Karpas-422 (cell line): ENCODE data around the gene PRKAG3. TPM values are rescaled to one million over a fixed set of nuclear protein-coding genes. Genes with fewer than 3 reads are reported as not detected.

Experiments
- DNase-seq: peaks from one replicate; pipeline ENCODE4 v3.0.0-alpha.2; 2015
- H2AFZ ChIP-seq: fragments of 200-600 bp; sonication (generic); 2 replicates; pipeline ENCODE4 v1.6.1; 2014; ENCODE audit warnings: antibody characterized with exemption, low read length, mixed read lengths
- H3K27ac ChIP-seq: fragments of 200-600 bp; sonication (generic); 2 replicates; pipeline ENCODE4 v1.5.1; 2014; ENCODE audit warnings: mild to moderate bottlenecking, low read length, moderate library complexity
- H3K27me3 ChIP-seq: fragments of 200-600 bp; sonication (generic); 2 replicates; pipeline ENCODE4 v1.6.1; 2014; ENCODE audit warnings: low read length, mixed read lengths
- H3K36me3 ChIP-seq: fragments of 200-600 bp; sonication (generic); 2 replicates; pipeline ENCODE4 v1.6.1; 2014; ENCODE audit warnings: low read length, mixed read lengths; ENCODE audit not compliant: insufficient read depth
- H3K4me1 ChIP-seq: fragments of 200-600 bp; sonication (generic); 2 replicates; pipeline ENCODE4 v1.6.1; 2014; ENCODE audit warnings: mild to moderate bottlenecking, low read length, mixed read lengths
- H3K4me2 ChIP-seq: fragments of 200-600 bp; sonication (generic); 2 replicates; pipeline ENCODE4 v1.6.1; 2014; ENCODE audit warnings: low read length, low read depth, mild to moderate bottlenecking; ENCODE audit not compliant: poor library complexity, severe bottlenecking
- H3K4me3 ChIP-seq: fragments of 200-600 bp; sonication (generic); 2 replicates; pipeline ENCODE4 v1.5.1; 2014; ENCODE audit warnings: mild to moderate bottlenecking, antibody characterized with exemption, low read length, mixed read lengths
- H3K79me2 ChIP-seq: fragments of 200-600 bp; sonication (generic); 2 replicates; pipeline ENCODE4 v1.6.1; 2014; ENCODE audit warnings: mild to moderate bottlenecking, low read length, mixed read lengths
- H3K9ac ChIP-seq: fragments of 200-600 bp; sonication (generic); 2 replicates; pipeline ENCODE4 v1.6.0; 2014; ENCODE audit warnings: low read length
- H3K9me2 ChIP-seq: fragments of 200-600 bp; sonication (generic), shearing (Covaris generic); replicated peaks from 2 replicates; pipeline ENCODE4 v1.6.0; 2014; ENCODE audit warnings: mild to moderate bottlenecking, low read length, moderate library complexity; ENCODE audit not compliant: insufficient read depth
- H3K9me3 ChIP-seq: fragments of 300-700, 200-600 bp; sonication (generic); 2 replicates; pipeline ENCODE4 v1.6.1; 2014; ENCODE audit warnings: low read length, mixed read lengths
- H4K20me1 ChIP-seq: fragments of 200-600 bp; sonication (generic); 2 replicates; pipeline ENCODE4 v1.6.1; 2014; ENCODE audit warnings: mild to moderate bottlenecking, antibody characterized with exemption, low read length, low read depth; ENCODE audit not compliant: insufficient read depth
- total RNA-seq: library from RNA; depleted of rRNA; stranded (reverse); fragments of >200 nt; shearing (Covaris generic); gene quantifications from 2 replicates; pipeline ENCODE4 v1.2.3, GENCODE V29; 2014; ENCODE audit warnings: low replicate concordance

The PRKAG3 gene
- total RNA-seq, 1 experiment from 2014 or later = not detected

- Histone ChIP-seq H3K4me1 (no peaks in the 10 kb centered on the region), H3K4me2 (no peak overlapping the region), H2AFZ (no peak overlapping the region)
Measured at GRCh38 chr2:218812096-218812815, 19.3 kb downstream of the PRKAG3 start.

GRCh38 chr2:218811382-218811781 is 20.2 kb downstream of the PRKAG3 start:
- H2AFZ ChIP-seq = no peak overlapping the region
- H3K27ac ChIP-seq = no peak overlapping the region
- H3K4me1 ChIP-seq = peaks cover 3% of the 10 kb centered on the region
- no peak overlapping the region for H3K4me2 ChIP-seq
- H3K9me3 ChIP-seq = no peaks in the 10 kb centered on the region
- H3K36me3 ChIP-seq = no peaks in the 10 kb centered on the region
- no peak overlapping the region for H3K9ac ChIP-seq
- DNase-seq = no peak
- no peaks in the 10 kb centered on the region for H4K20me1 ChIP-seq
- no peaks in the 10 kb centered on the region for H3K27me3 ChIP-seq
- H3K4me3 ChIP-seq = no peak overlapping the region
- H3K9me2 ChIP-seq = no peaks in the 10 kb centered on the region
- no peaks in the 10 kb centered on the region for H3K79me2 ChIP-seq

More at GRCh38 chr2:218812096-218812815, 19.3 kb downstream of the PRKAG3 start:
- Histone ChIP-seq H3K4me3 (no peak overlapping the region), H3K36me3 (no peaks in the 10 kb centered on the region), H3K9me3 (no peaks in the 10 kb centered on the region), H3K9me2 (no peaks in the 10 kb centered on the region), H3K79me2 (no peaks in the 10 kb centered on the region), H3K27me3 (no peaks in the 10 kb centered on the region), H3K9ac (no peak overlapping the region), H3K27ac (no peak overlapping the region), H4K20me1 (no peaks in the 10 kb centered on the region)
- DNase-seq = no peak

- H3K4me2 ChIP-seq = no peak overlapping the region
- H3K27me3 ChIP-seq = no peaks in the 10 kb centered on the region
- H3K9me3 ChIP-seq = no peaks in the 10 kb centered on the region
Measured at GRCh38 chr2:218810256-218810655, 21.3 kb downstream of the PRKAG3 start.

GRCh38 chr2:218809515-218809914 is 22.1 kb downstream of the PRKAG3 start:
- H3K9ac ChIP-seq = no peak overlapping the region
- H3K27ac ChIP-seq = no peak overlapping the region
- H3K4me3 ChIP-seq = no peak overlapping the region
- no peaks in the 10 kb centered on the region for H4K20me1 ChIP-seq
- H3K9me3 ChIP-seq = peaks cover 2% of the 10 kb centered on the region; the same call in 1 of the 2 replicates
- no peaks in the 10 kb centered on the region for H3K27me3 ChIP-seq
- no peaks in the 10 kb centered on the region for H3K79me2 ChIP-seq
- no peak overlapping the region for H3K4me2 ChIP-seq
- peaks cover 7% of the 10 kb centered on the region for H3K4me1 ChIP-seq
- H3K36me3 ChIP-seq = no peaks in the 10 kb centered on the region
- H2AFZ ChIP-seq = no peak overlapping the region
- DNase-seq = no peak
- H3K9me2 ChIP-seq = no peaks in the 10 kb centered on the region

More at GRCh38 chr2:218810256-218810655, 21.3 kb downstream of the PRKAG3 start:
- Histone ChIP-seq H3K9me2 (no peaks in the 10 kb centered on the region), H3K79me2 (no peaks in the 10 kb centered on the region), H4K20me1 (no peaks in the 10 kb centered on the region), H3K36me3 (no peaks in the 10 kb centered on the region), H3K9ac (no peak overlapping the region), H2AFZ (no peak overlapping the region), H3K4me1 (peaks cover 7% of the 10 kb centered on the region), H3K4me3 (no peak overlapping the region), H3K27ac (no peak overlapping the region)
- no peak for DNase-seq

- Histone ChIP-seq H3K27me3 (no peaks in the 10 kb centered on the region), H3K4me2 (no peak overlapping the region), H3K4me3 (no peak overlapping the region), H2AFZ (no peak overlapping the region), H3K4me1 (peaks cover 7% of the 10 kb centered on the region), H3K9me2 (no peaks in the 10 kb centered on the region), H3K27ac (no peak overlapping the region), H3K36me3 (no peaks in the 10 kb centered on the region), H4K20me1 (no peaks in the 10 kb centered on the region), H3K9ac (no peak overlapping the region), H3K79me2 (no peaks in the 10 kb centered on the region), H3K9me3 (peaks cover 6% of the 10 kb centered on the region; the same call in 1 of the 2 replicates)
- no peak for DNase-seq
Measured at GRCh38 chr2:218807626-218808025, 24.0 kb downstream of the PRKAG3 start.

GRCh38 chr2:218806346-218806978 is 25.1 kb downstream of the PRKAG3 start:
- no peaks in the 10 kb centered on the region for H3K27me3 ChIP-seq
- no peak overlapping the region for H3K4me3 ChIP-seq
- DNase-seq = peak; percentile 44
- no peak overlapping the region for H2AFZ ChIP-seq
- H4K20me1 ChIP-seq = no peaks in the 10 kb centered on the region
- peaks cover 6% of the 10 kb centered on the region; the same call in 1 of the 2 replicates for H3K9me3 ChIP-seq
- H3K79me2 ChIP-seq = no peaks in the 10 kb centered on the region
- H3K9me2 ChIP-seq = no peaks in the 10 kb centered on the region
- no peaks in the 10 kb centered on the region for H3K36me3 ChIP-seq
- no peak overlapping the region for H3K4me2 ChIP-seq
- H3K9ac ChIP-seq = no peak overlapping the region
- no peak overlapping the region for H3K27ac ChIP-seq
- H3K4me1 ChIP-seq = peaks cover 11% of the 10 kb centered on the region

- no peak overlapping the region for H3K9ac ChIP-seq
- H3K9me3 ChIP-seq = peaks cover 6% of the 10 kb centered on the region; the same call in 1 of the 2 replicates
- H3K79me2 ChIP-seq = no peaks in the 10 kb centered on the region
- no peak overlapping the region for H3K4me3 ChIP-seq
- peaks cover 11% of the 10 kb centered on the region for H3K4me1 ChIP-seq
- H3K27me3 ChIP-seq = no peaks in the 10 kb centered on the region
- H3K27ac ChIP-seq = no peak overlapping the region
- no peaks in the 10 kb centered on the region for H3K9me2 ChIP-seq
- no peak overlapping the region for H2AFZ ChIP-seq
- H3K4me2 ChIP-seq = no peak overlapping the region
- no peak for DNase-seq
- H4K20me1 ChIP-seq = no peaks in the 10 kb centered on the region
- H3K36me3 ChIP-seq = no peaks in the 10 kb centered on the region
Measured at GRCh38 chr2:218805627-218806026, 26.0 kb downstream of the PRKAG3 start.

- no peaks in the 10 kb centered on the region for H4K20me1 ChIP-seq
- H3K79me2 ChIP-seq = no peaks in the 10 kb centered on the region
Measured at GRCh38 chr2:218804817-218805216, 26.8 kb downstream of the PRKAG3 start.

More at GRCh38 chr2:218804817-218805216, 26.8 kb downstream of the PRKAG3 start:
- Histone ChIP-seq H3K9me2 (no peaks in the 10 kb centered on the region), H3K27ac (no peak overlapping the region), H3K4me3 (no peak overlapping the region), H2AFZ (no peak overlapping the region), H3K4me2 (no peak overlapping the region), H3K36me3 (no peaks in the 10 kb centered on the region), H3K27me3 (no peaks in the 10 kb centered on the region), H3K9me3 (peaks cover 6% of the 10 kb centered on the region; the same call in 1 of the 2 replicates), H3K4me1 (peaks cover 11% of the 10 kb centered on the region), H3K9ac (no peak overlapping the region)
- DNase-seq = no peak
